Kidney (tissue), 14 donors: Measurements from ENCODE around the gene CRTC1. TPM values are rescaled to one million over a fixed set of nuclear protein-coding genes. Genes with fewer than 3 reads are reported as not detected.
"Not testable (repeated sequence)": the region's sequence is repeated elsewhere in the genome, so short reads cannot be mapped to it uniquely, and the experiment has no call there.

ENCODE experiments used
- DNase-seq, 5 donors: peaks; one replicate each; pipeline ENCODE4 v3.0.0-alpha.2; 2013 to 2020
- FAIRE-seq: peaks from 2 replicates; lab custom pipeline; 2012; peaks lifted over from hg19 to GRCh38; lab: Jason Lieb, UNC
- H3K27ac ChIP-seq, 2 donors: one replicate each; pipeline ENCODE4 v1.7.0; 2013; ENCODE audit warnings: low read depth in 2 of 2, low read length in 2 of 2, inconsistent platforms in 1 of 2
- H3K27me3 ChIP-seq: one replicate; pipeline ENCODE4 v1.7.1; 2013; ENCODE audit warnings: low read length, inconsistent platforms; ENCODE audit not compliant: control insufficient read depth, insufficient read depth
- H3K36me3 ChIP-seq, 3 donors: one replicate each; pipeline versions ENCODE4 v1.7.0 to v1.7.1; 2013; ENCODE audit warnings: low read length in 3 of 3, control low read depth in 1 of 3, inconsistent platforms in 1 of 3; ENCODE audit not compliant: insufficient read depth in 3 of 3, control insufficient read depth in 2 of 3
- H3K4me1 ChIP-seq, 3 donors: one replicate each; pipeline versions ENCODE4 v1.7.0 to v1.7.1; 2013; ENCODE audit warnings: low read length in 3 of 3, inconsistent platforms in 1 of 3, low read depth in 1 of 3; ENCODE audit not compliant: control insufficient read depth in 2 of 3, insufficient read depth in 2 of 3
- H3K4me3 ChIP-seq, 3 donors: one replicate each; pipeline versions ENCODE4 v1.7.0 to v1.8.1; 2013; ENCODE audit warnings: low read length in 3 of 3, control low read depth in 1 of 3, inconsistent platforms in 1 of 3
- H3K9ac ChIP-seq, 3 donors: one replicate each; pipeline versions ENCODE4 v1.7.0 to v1.7.1; 2013; ENCODE audit warnings: low read length in 3 of 3, control low read depth in 1 of 3, inconsistent platforms in 1 of 3
- H3K9me3 ChIP-seq, 3 donors: one replicate each; pipeline versions ENCODE4 v1.7.0 to v1.7.1; 2013; ENCODE audit warnings: low read length in 3 of 3, control low read depth in 1 of 3, inconsistent platforms in 1 of 3; ENCODE audit not compliant: control insufficient read depth in 2 of 3, insufficient read depth in 1 of 3
- CTCF ChIP-seq: IDR thresholded peaks from 3 replicates; pipeline ENCODE4 v1.5.1; 2012; ENCODE audit warnings: mild to moderate bottlenecking, moderate library complexity, borderline replicate concordance; ENCODE audit not compliant: insufficient read depth; ENCODE audit errors: extremely low read depth
- intact Hi-C: fragments of 100-400 bp; cut with DNase I; formaldehyde crosslinking; loops from one replicate; pipeline ENCODE4 v1.11.1; 2022
- polyA plus RNA-seq: library from polyadenylated mRNA; stranded (reverse); fragments of 350-450 nt; fragmentation: Illumina TruSeq; extraction: RNeasy Lipid Tissue Mini Kit (QIAGEN cat#74804); gene quantifications from one replicate; pipeline ENCODE4 v1.2.3, GENCODE V29; 2014; ENCODE audit warnings: low read depth, low replicate concordance; ENCODE audit not compliant: insufficient read depth
- total RNA-seq: library from RNA; stranded (reverse); fragmentation: NEBNext Ultra II Directional; extraction: Animal tissue kit (Norgen Biotek cat#: 25700); gene quantifications from one replicate; pipeline ENCODE4 v1.2.1, GENCODE V29; 2021
- donor health status: control.
- donor health status: control.
- donor health status: control.
- donor health status: control.
- donor health status: control.
- donor health status: DM: yes; HTN: yes; CAD: no.
- donor health status: Normal renal cell carcinoma (clear cell type).

The CRTC1 gene
- total and polyA plus RNA-seq, 2 donors from 2014 or later: 10.9 to 26.8 TPM

DNA sequence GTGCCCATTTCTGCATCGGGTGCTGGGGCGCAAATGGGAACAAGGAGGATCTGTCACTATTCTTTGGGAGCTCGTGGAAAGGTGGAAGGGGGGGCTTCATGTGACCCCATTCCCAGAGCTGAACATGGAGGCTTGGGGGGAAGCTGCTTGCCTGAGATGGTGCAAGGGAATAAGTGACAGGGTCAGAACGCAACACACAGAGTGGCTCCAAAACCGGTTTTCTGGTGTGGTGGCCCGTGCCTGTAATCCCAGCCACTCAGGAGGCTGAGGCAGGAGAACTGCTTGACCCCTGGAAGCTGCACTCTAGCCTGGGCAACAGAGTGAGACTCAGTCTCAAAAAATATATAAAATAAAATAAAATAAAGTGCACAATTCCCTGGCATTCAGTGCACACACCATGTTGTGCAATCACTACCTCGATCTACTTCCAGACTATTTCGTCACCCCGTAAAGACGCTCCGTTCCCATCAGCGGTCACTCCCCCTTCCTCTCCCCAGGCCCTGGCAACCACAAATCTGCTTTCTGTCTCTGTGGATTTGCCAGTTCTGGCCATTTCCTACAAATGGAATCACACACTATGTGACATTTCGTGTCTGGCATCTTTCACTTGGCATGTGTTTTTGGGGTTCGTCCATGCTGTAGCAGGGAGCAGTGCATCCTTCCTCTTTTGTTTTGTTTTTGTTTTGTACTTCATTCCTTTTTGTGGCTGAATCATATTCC is 125.8 kb downstream of the CRTC1 start:
- Histone ChIP-seq H3K4me3 (no peak overlapping the region), H3K27me3 (no peaks in the 10 kb centered on the region), H3K4me1 (no peaks in the 10 kb centered on the region), H3K9ac (no peak overlapping the region), H3K9me3 (no peaks in the 10 kb centered on the region), H3K27ac (no peak overlapping the region), H3K36me3 (no peaks in the 10 kb centered on the region)
- intact Hi-C loops: no loop called here
- no peak for TF ChIP-seq CTCF
- FAIRE-seq (no peak), DNase-seq (no peak)

DNA sequence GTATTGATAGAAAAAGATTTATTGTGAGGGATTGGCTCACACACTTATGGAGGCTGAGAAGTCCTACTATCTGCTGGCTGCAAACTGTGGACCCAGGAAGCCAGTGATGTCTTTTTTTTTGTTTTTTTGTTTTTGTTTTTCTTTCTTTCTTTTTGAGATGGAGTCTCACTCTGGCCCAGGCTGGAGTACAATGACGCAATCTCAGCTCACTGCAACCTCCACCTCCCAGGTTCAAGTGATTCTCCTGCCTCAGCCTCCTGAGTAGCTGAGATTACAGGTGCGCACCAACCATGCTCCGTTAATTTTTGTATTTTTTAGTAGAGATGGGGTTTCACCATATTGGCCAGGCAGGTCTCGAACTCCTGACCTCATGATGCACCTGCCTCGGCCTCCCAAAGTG is 128.2 kb downstream of the CRTC1 start:
- H3K27me3 ChIP-seq, DNase-seq, H3K4me1 ChIP-seq, H3K9me3 ChIP-seq, H3K9ac ChIP-seq, H3K4me3 ChIP-seq, intact Hi-C loops, H3K27ac ChIP-seq, H3K36me3 ChIP-seq, FAIRE-seq: not testable (repeated sequence)

- H3K27me3 ChIP-seq: no peaks in the 10 kb centered on the region
- intact Hi-C loops: no loop called here
- FAIRE-seq: no peak
- no peaks in the 10 kb centered on the region for H3K4me1 ChIP-seq
- H3K36me3 ChIP-seq: no peaks in the 10 kb centered on the region
- H3K4me3 ChIP-seq: no peak overlapping the region
- H3K9me3 ChIP-seq: no peaks in the 10 kb centered on the region
- no peak overlapping the region for H3K9ac ChIP-seq
- H3K27ac ChIP-seq: no peak overlapping the region
- TF ChIP-seq CTCF: no peak
- DNase-seq: peak in 1 of 5 donors; percentile 36
These were observed 130.6 kb downstream of the CRTC1 start for GRCh38 chr19:18814063-18814462.

- Histone ChIP-seq H3K9me3 (no peaks in the 10 kb centered on the region), H3K27ac (no peak overlapping the region), H3K9ac (no peak overlapping the region), H3K4me3 (no peak overlapping the region), H3K36me3 (no peaks in the 10 kb centered on the region), H3K27me3 (no peaks in the 10 kb centered on the region), H3K4me1 (no peaks in the 10 kb centered on the region)
- no peak for DNase-seq
- no peak for FAIRE-seq
- TF ChIP-seq CTCF: no peak
- intact Hi-C loops: no loop called here
These were observed 132.2 kb downstream of the CRTC1 start for GRCh38 chr19:18815673-18816072.

- H3K9ac ChIP-seq, H3K9me3 ChIP-seq, H3K36me3 ChIP-seq, H3K4me3 ChIP-seq, FAIRE-seq, H3K27me3 ChIP-seq, H3K27ac ChIP-seq, H3K4me1 ChIP-seq, DNase-seq, intact Hi-C loops: not testable (repeated sequence)
These were observed 133.2 kb downstream of the CRTC1 start for GRCh38 chr19:18816645-18817044.
